22Rv1 (cell line): ENCODE results near the gene DNAJC10.
"Not testable (repeated sequence)": the region's sequence is repeated elsewhere in the genome, so short reads cannot be mapped to it uniquely, and the experiment has no call there.

ENCODE experiments used
- H3K27ac ChIP-seq: fragments of 450-650 bp; 2 replicates; pipeline ENCODE4 v1.5.1; 2017
- ZFX ChIP-seq: fragments of 450-650 bp; IDR thresholded peaks from 2 replicates; pipeline ENCODE4 v1.6.1; 2017; ENCODE audit warnings: antibody characterized with exemption, borderline replicate concordance
- TF ChIP-seq, protein P1 (sequence below): fragments of 450-650 bp; IDR thresholded peaks from 2 replicates; pipeline ENCODE4 v1.5.1; 2017; ENCODE audit warnings: mild to moderate bottlenecking

Gene DNAJC10

DNA sequence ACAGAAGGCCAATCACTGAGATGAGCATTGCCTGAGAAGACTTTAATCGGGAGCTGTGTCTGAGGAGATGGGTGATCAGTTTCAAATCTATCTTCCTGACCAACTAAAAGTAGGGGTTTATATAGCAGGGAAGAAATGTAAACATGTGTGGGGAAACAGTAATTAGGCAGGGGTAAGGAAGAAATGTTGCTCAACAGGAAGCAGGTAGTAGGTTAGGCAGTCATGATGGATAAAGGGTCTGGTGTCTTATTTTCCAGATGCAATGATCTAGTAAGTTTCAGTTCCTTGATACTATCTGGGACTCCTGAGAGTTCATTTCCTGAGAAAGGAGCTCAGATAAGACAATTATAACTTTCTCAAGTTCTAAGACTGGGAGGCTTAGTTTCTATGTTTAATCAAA, 33.8 kb upstream of the DNAJC10 start:
- no peak overlapping the region for H3K27ac ChIP-seq
- TF ChIP-seq ZFX, result no peak
- TF ChIP-seq, protein P1, sequence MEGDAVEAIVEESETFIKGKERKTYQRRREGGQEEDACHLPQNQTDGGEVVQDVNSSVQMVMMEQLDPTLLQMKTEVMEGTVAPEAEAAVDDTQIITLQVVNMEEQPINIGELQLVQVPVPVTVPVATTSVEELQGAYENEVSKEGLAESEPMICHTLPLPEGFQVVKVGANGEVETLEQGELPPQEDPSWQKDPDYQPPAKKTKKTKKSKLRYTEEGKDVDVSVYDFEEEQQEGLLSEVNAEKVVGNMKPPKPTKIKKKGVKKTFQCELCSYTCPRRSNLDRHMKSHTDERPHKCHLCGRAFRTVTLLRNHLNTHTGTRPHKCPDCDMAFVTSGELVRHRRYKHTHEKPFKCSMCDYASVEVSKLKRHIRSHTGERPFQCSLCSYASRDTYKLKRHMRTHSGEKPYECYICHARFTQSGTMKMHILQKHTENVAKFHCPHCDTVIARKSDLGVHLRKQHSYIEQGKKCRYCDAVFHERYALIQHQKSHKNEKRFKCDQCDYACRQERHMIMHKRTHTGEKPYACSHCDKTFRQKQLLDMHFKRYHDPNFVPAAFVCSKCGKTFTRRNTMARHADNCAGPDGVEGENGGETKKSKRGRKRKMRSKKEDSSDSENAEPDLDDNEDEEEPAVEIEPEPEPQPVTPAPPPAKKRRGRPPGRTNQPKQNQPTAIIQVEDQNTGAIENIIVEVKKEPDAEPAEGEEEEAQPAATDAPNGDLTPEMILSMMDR, result no peak

DNA sequence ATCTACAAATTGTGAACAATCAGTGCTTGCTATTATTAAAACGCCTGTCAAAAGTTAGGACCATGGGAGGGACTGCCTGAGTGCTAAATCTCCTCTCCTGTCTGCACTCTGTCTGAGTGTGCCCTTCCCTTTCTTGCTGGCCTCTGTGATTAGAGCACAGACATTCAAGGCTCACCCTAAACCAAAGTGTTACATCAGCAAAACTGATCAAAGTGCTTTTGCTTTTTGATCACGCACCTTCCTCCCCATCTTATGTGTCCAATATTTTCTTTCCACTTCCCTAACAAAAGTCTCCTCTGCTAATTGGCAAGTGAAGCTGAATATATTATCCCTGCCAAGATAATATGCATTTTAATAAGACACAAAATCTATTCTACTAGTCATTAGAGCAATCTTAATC, 30.5 kb upstream of the DNAJC10 start:
- no peak overlapping the region for H3K27ac ChIP-seq
- TF ChIP-seq ZFX, result no peak
- TF ChIP-seq, protein P1, result no peak

DNA sequence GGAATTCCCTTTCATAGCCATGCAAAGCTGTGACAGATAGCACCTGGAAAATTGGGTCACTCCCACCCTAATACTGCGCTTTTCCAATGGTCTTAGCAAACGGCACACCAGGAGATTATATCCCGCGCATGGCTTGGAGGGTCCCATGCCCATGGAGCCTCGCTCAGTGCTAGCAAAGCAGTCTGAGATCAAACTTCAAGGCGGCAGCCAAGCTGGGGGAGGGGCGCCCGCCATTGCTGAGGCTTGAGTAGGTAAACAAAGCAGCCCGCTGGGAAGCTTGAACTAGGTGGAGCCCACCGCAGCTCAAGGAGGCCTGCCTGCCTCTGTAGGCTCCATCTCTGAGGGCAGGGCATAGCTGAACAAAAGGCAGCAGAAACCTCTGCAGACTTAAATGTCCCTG, 29.3 kb upstream of the DNAJC10 start:
- not testable (repeated sequence) for H3K27ac ChIP-seq

DNA sequence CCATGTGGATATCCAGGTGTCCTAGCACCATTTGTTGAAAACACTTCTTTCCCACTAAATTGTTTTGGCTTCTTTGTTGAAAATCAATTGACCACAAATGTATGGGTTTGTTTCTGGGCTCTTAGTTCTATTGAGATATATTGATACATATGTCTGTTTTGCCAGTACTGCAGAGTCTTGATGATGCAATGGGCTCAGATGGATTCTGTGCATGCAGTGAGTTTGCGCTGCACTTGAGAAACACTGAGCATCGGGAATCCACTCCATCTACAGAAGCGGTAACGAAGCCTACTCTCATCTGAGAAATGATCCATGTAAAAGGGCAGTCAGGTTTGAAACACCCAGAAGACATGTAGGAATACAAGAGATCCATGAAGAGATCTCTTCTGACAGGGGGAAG, 21.9 kb upstream of the DNAJC10 start:
- TF ChIP-seq, protein P1, result no peak
- no peak for TF ChIP-seq ZFX
- H3K27ac ChIP-seq, result no peak overlapping the region

- H3K27ac ChIP-seq, result no peak overlapping the region
- no peak for TF ChIP-seq ZFX
- TF ChIP-seq, protein P1, result no peak
These were observed 20.3 kb upstream of the DNAJC10 start for GRCh38 chr2:182695776-182696175.

DNA sequence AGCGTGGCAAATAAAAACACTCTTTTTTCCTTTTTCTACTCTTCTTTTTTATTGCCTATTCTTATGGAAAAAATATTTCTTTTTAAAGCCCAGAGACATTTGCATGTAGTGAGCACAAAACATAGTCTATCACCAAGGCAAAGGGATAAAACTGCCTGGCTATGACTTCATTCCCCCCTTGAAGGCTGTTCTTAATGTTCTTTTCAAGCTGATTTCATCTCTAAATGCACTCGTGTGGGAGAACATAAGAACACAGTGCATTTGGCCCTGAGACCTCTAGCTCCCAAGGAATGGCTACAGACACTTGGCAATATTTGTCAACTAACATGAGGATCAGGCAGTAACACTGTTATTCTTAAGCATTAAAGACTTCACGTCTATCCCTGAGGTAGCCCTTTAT, 17.4 kb upstream of the DNAJC10 start:
- TF ChIP-seq, protein P1, result no peak
- no peak for TF ChIP-seq ZFX
- H3K27ac ChIP-seq, result no peak overlapping the region

- no peak overlapping the region for H3K27ac ChIP-seq
- no peak for TF ChIP-seq ZFX
- TF ChIP-seq, protein P1, result no peak
These were observed 10.3 kb upstream of the DNAJC10 start for GRCh38 chr2:182705761-182706160.

GRCh38 chr2:182706751-182707150, 9.3 kb upstream of the DNAJC10 start:
- H3K27ac ChIP-seq, result no peak overlapping the region
- TF ChIP-seq, protein P1, result no peak
- TF ChIP-seq ZFX, result no peak
